ENCODE measurements around the gene MRPL52. TPM values are rescaled to one million over a fixed set of nuclear protein-coding genes. Genes with fewer than 3 reads are reported as not detected.

The MRPL52 gene
- total RNA-seq, 2 donors from 2014 or later = 17.3 to 65.0 TPM

GRCh38 chr14:22865424-22866405, 36.0 kb downstream of the MRPL52 start:
- no peaks in the 10 kb centered on the region for H3K27me3 ChIP-seq (replicated peaks; ENCODE audit: insufficient read depth)
- ATAC-seq (ENCODE audit: insufficient number of reproducible peaks, low FRiP score, low read depth) = no peak
- H3K9me3 ChIP-seq = no peaks in the 10 kb centered on the region
- H3K4me3 ChIP-seq = no peak overlapping the region
- no peak overlapping the region for H3K27ac ChIP-seq
- TF ChIP-seq CTCF (IDR thresholded peaks at IDR 0.05) = no peak
- no peak for DNase-seq (ENCODE audit: low spot score)
- peaks cover 10 to 13% of the 10 kb centered on the region in 2 donors for H3K4me1 ChIP-seq (ENCODE audit: control insufficient read depth in 1 of 2, low read depth in 2 of 2)
- H3K36me3 ChIP-seq = no peaks in the 10 kb centered on the region

GRCh38 chr14:22866874-22867273, 37.2 kb downstream of the MRPL52 start:
- Histone ChIP-seq H3K4me1 (ENCODE audit: control insufficient read depth in 1 of 2, low read depth in 2 of 2) (peaks cover 12 to 13% of the 10 kb centered on the region in 2 donors), H3K27ac (no peak overlapping the region), H3K27me3 (replicated peaks; ENCODE audit: insufficient read depth) (no peaks in the 10 kb centered on the region), H3K4me3 (no peak overlapping the region), H3K9me3 (no peaks in the 10 kb centered on the region), H3K36me3 (no peaks in the 10 kb centered on the region)
- ATAC-seq (ENCODE audit: insufficient number of reproducible peaks, low FRiP score, low read depth) = no peak
- DNase-seq (ENCODE audit: low spot score) = no peak
- TF ChIP-seq CTCF (IDR thresholded peaks at IDR 0.05) = no peak

- no peaks in the 10 kb centered on the region for H3K27me3 ChIP-seq (replicated peaks; ENCODE audit: insufficient read depth)
- H3K4me1 ChIP-seq (ENCODE audit: control insufficient read depth in 1 of 2, low read depth in 2 of 2) = peaks cover 19 to 45% of the 10 kb centered on the region in 2 donors
- no peak for TF ChIP-seq CTCF (IDR thresholded peaks at IDR 0.05)
- ATAC-seq (ENCODE audit: insufficient number of reproducible peaks, low FRiP score, low read depth) (peak; percentile 4), DNase-seq (ENCODE audit: low spot score) (no peak)
- H3K36me3 ChIP-seq = peaks cover 24% of the 10 kb centered on the region
- H3K27ac ChIP-seq = peak overlapping the region; percentile 98 to 99
- H3K4me3 ChIP-seq = peak overlapping the region; percentile 95
- H3K9me3 ChIP-seq = no peaks in the 10 kb centered on the region
Measured at GRCh38 chr14:22870811-22871223, 41.1 kb downstream of the MRPL52 start.

- H3K4me3 ChIP-seq = peak within 1 kb of the TSS; percentile 95
- peak within 1 kb of the TSS; percentile 98 to 99 for H3K27ac ChIP-seq
- H3K9me3 ChIP-seq = no peaks in the 10 kb centered on the region
- DNase-seq (ENCODE audit: low spot score) (peak; percentile 80), ATAC-seq (ENCODE audit: insufficient number of reproducible peaks, low FRiP score, low read depth) (peak; percentile 82)
- TF ChIP-seq CTCF (IDR thresholded peaks at IDR 0.05) = no peak
- H3K36me3 ChIP-seq = peaks cover 30% of the 10 kb centered on the region
- no peaks in the 10 kb centered on the region for H3K27me3 ChIP-seq (replicated peaks; ENCODE audit: insufficient read depth)
- peaks cover 19 to 50% of the 10 kb centered on the region in 2 donors for H3K4me1 ChIP-seq (ENCODE audit: control insufficient read depth in 1 of 2, low read depth in 2 of 2)
Measured at GRCh38 chr14:22871224-22872032, 41.7 kb downstream of the MRPL52 start, which contains the start of gene LRP10. Gene LRP10, plus strand, starts transcription at chr14:22871740. Its CDS starts 564 bp downstream, at chr14:22872304.

Data from thoracic aorta (tissue), 2 donors.